Panc1 (cell line): ENCODE data around the gene WWOX.

Source experiments
- CTCF ChIP-seq: fragments of 450-650 bp; IDR thresholded peaks from 2 replicates; pipeline ENCODE4 v1.5.1; 2017; ENCODE audit warnings: mild to moderate bottlenecking
- POLR2AphosphoS5 ChIP-seq: IDR thresholded peaks from 2 replicates; pipeline ENCODE4 v1.6.1; 2012; ENCODE audit warnings: mild to moderate bottlenecking, low read depth, low read length, moderate library complexity
- SIN3A ChIP-seq: IDR thresholded peaks from 2 replicates; pipeline ENCODE4 v1.6.1; 2012; ENCODE audit warnings: low read depth, mild to moderate bottlenecking, low read length, moderate library complexity, borderline replicate concordance; ENCODE audit not compliant: insufficient read depth

- no peak for TF ChIP-seq SIN3A
- no peak for TF ChIP-seq CTCF
- no peak for TF ChIP-seq POLR2AphosphoS5
Measured at GRCh38 chr16:78434401-78434800, 334.9 kb downstream of the WWOX start.
